K562 (cell line): ENCODE results near the gene GALE. TPM values are rescaled to one million over a fixed set of nuclear protein-coding genes. Genes with fewer than 3 reads are reported as not detected.
A peak's percentile ranks its signal among the peaks of the same experiment; 100 is the strongest.

Experiments used
- AFF1 ChIP-seq, 2 experiments: fragments of 450-650 bp; IDR thresholded peaks; 2 replicates each; pipeline ENCODE4 v1.6.1; 2018; ENCODE audit warnings: mild to moderate bottlenecking in 2 of 2, low read depth in 1 of 2; ENCODE audit not compliant: partially characterized antibody in 2 of 2
- ASH1L ChIP-seq: fragments of 450-650 bp; IDR thresholded peaks from 2 replicates; pipeline ENCODE4 v1.6.1; 2018; ENCODE audit warnings: borderline replicate concordance, mild to moderate bottlenecking, low read depth; ENCODE audit not compliant: partially characterized antibody
- ATF3 ChIP-seq, 2 experiments: fragments of 450-650 bp in 1 of 2; sonication (generic) in 1 of 2; formaldehyde crosslinking in 1 of 2; IDR thresholded peaks in 1 of 2; conservative IDR thresholded peaks in 1 of 2; 2 replicates each; pipeline versions ENCODE4 v1.6.1 to v1.8.1; 2016 to 2023; ENCODE audit warnings: mild to moderate bottlenecking in 2 of 2, moderate library complexity in 2 of 2, inconsistent platforms in 1 of 2, missing genetic modification reagents in 1 of 2
- CGGBP1 ChIP-seq: fragments of 250-450 bp; sonication (Bioruptor Pico); IDR thresholded peaks from 2 replicates; pipeline ENCODE4 v1.9.0; 2021; ENCODE audit warnings: mild to moderate bottlenecking
- HDAC2 ChIP-seq: fragments of 450-650 bp; IDR thresholded peaks from 2 replicates; pipeline ENCODE4 v1.6.1; 2016; ENCODE audit warnings: mild to moderate bottlenecking
- PHTF2 ChIP-seq: fragments of 250-450 bp; sonication (Bioruptor Pico); IDR thresholded peaks from 2 replicates; pipeline ENCODE4 v1.5.0; 2021; ENCODE audit warnings: mild to moderate bottlenecking
- POLR2AphosphoS5 ChIP-seq: IDR thresholded peaks from 2 replicates; pipeline ENCODE4 v1.6.1; 2011; ENCODE audit warnings: mild to moderate bottlenecking, low read depth, low read length, moderate library complexity; ENCODE audit not compliant: control insufficient read depth, insufficient read depth
- SFPQ ChIP-seq: fragments of 200-400 bp; formaldehyde crosslinking; IDR thresholded peaks from 2 replicates; pipeline ENCODE4 v1.6.1; 2017; ENCODE audit warnings: mild to moderate bottlenecking, low read depth, low read length, moderate library complexity
- USF1 ChIP-seq: sonication (generic); formaldehyde crosslinking; IDR thresholded peaks from 2 replicates; pipeline ENCODE4 v1.9.0; 2022; ENCODE audit warnings: mild to moderate bottlenecking, missing genetic modification reagents
- ZBTB17 ChIP-seq: fragments of 450-650 bp; formaldehyde crosslinking; IDR thresholded peaks from 2 replicates; pipeline ENCODE4 v1.4.0; 2020; ENCODE audit warnings: mild to moderate bottlenecking
- ZNF197 ChIP-seq: fragments of 200-800 bp; sonication (Bioruptor generic); IDR thresholded peaks from 2 replicates; pipeline ENCODE4 v1.6.1; 2016; ENCODE audit warnings: low read depth, missing genetic modification characterization, missing compliant biosample characterization
- ZSCAN32 ChIP-seq: fragments of 450-650 bp; formaldehyde crosslinking; IDR thresholded peaks from 2 replicates; pipeline ENCODE4 v1.4.0; 2020; ENCODE audit warnings: mild to moderate bottlenecking, moderate library complexity
- polyA plus RNA-seq, 8 experiments: library from polyadenylated mRNA; depleted of rRNA in 4 of 8; stranded (reverse) in 5 of 8; unstranded in 3 of 8; fragments of >200 nt; fragmentation: Nextera tagmentation in 2 of 8; fragmentation: Illumina TruSeq in 1 of 8; extraction: Ambion mirVana in 2 of 8; extraction: Trizol in 1 of 8; gene quantifications; 2 replicates each; pipeline versions ENCODE4 v1.2.1 to v1.2.3, GENCODE V29; 2011 to 2014; ENCODE audit warnings: inconsistent platforms in 1 of 8, missing spikeins in 1 of 8
- total RNA-seq, 7 experiments: library from RNA; depleted of rRNA in 6 of 7; stranded (reverse); fragments of >200 nt in 6 of 7; fragmentation: Illumina TruSeq in 2 of 7; extraction: Trizol in 2 of 7; gene quantifications; 2 replicates each; pipeline versions ENCODE4 v1.2.1 to v1.2.3, GENCODE V29; 2011 to 2021; ENCODE audit warnings: low replicate concordance in 1 of 7
- TF ChIP-seq, protein P1 (sequence below): fragments of 450-650 bp; formaldehyde crosslinking; IDR thresholded peaks from 2 replicates; pipeline ENCODE4 v1.4.0; 2022; ENCODE audit warnings: missing genetic modification characterization
- TF ChIP-seq, protein P2 (sequence below): sonication (generic); formaldehyde crosslinking; IDR thresholded peaks from 2 replicates; pipeline ENCODE4 v1.8.1; 2022; ENCODE audit warnings: missing genetic modification reagents

Gene GALE
- total and polyA plus RNA-seq, 9 of the 15 experiments (the other 6 are each of a cell fraction or from before 2014, with no cell fraction given), result 8.4 to 139 (median 88.3) TPM

GRCh38 chr1:23825076-23825761 is 24.7 kb upstream of the GALE start, which contains the start of gene HMGCL (continued):
- TF ChIP-seq, protein P1, sequence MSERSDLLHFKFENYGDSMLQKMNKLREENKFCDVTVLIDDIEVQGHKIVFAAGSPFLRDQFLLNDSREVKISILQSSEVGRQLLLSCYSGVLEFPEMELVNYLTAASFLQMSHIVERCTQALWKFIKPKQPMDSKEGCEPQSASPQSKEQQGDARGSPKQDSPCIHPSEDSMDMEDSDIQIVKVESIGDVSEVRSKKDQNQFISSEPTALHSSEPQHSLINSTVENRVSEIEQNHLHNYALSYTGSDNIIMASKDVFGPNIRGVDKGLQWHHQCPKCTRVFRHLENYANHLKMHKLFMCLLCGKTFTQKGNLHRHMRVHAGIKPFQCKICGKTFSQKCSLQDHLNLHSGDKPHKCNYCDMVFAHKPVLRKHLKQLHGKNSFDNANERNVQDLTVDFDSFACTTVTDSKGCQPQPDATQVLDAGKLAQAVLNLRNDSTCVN, result peak; percentile 16; the same call in 1 of the 2 replicates
- TF ChIP-seq, protein P2, sequence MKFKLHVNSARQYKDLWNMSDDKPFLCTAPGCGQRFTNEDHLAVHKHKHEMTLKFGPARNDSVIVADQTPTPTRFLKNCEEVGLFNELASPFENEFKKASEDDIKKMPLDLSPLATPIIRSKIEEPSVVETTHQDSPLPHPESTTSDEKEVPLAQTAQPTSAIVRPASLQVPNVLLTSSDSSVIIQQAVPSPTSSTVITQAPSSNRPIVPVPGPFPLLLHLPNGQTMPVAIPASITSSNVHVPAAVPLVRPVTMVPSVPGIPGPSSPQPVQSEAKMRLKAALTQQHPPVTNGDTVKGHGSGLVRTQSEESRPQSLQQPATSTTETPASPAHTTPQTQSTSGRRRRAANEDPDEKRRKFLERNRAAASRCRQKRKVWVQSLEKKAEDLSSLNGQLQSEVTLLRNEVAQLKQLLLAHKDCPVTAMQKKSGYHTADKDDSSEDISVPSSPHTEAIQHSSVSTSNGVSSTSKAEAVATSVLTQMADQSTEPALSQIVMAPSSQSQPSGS (CRISPR knock-in tag), result no peak
- TF ChIP-seq ATF3 (IDR thresholded peaks at IDR 0.05) (no peak), ATF3 (CRISPR knock-in tag; conservative IDR thresholded peaks at IDR 0.05) (0 out of 2 replicates have a peak, but pooled peaks have one; percentile 56), CGGBP1 (CRISPR knock-in tag) (no peak), ASH1L (no peak), PHTF2 (no peak), HDAC2 (peak; percentile 55; the same call in 1 of the 2 replicates), AFF1 (IDR thresholded peaks at IDR 0.05; ENCODE audit: low read depth in 1 of 2, partially characterized antibody in 2 of 2) (peak in 1 of 2 experiments; percentile 68), USF1 (CRISPR knock-in tag) (peak; percentile 96), ZSCAN32 (no peak), ZNF197 (CRISPR knock-in tag) (0 out of 2 replicates have a peak, but pooled peaks have one; percentile 65), ZBTB17 (CRISPR knock-in tag) (peak; percentile 68; the same call in 1 of the 2 replicates), POLR2AphosphoS5 (peak; percentile 92), SFPQ (no peak)
